WERI-Rb-1 (cell line): ENCODE data around the gene SEPHS2.

Experiments used
- DNase-seq: peaks from one replicate; pipeline ENCODE4 v3.0.0-alpha.2; 2020
- H3K27ac ChIP-seq: fragments of 250-450 bp; sonication (Bioruptor Pico); 2 replicates; pipeline ENCODE4 v1.5.1; 2020; ENCODE audit warnings: mild to moderate bottlenecking, moderate library complexity
- H3K27me3 ChIP-seq: fragments of 250-450 bp; sonication (Bioruptor Pico); 2 replicates; pipeline ENCODE4 v1.5.1; 2021; ENCODE audit warnings: mild to moderate bottlenecking, low read depth, moderate library complexity; ENCODE audit not compliant: insufficient read depth, severe bottlenecking
- H3K36me3 ChIP-seq: fragments of 250-450 bp; sonication (Bioruptor Pico); 2 replicates; pipeline ENCODE4 v1.5.1; 2020; ENCODE audit warnings: mild to moderate bottlenecking, moderate library complexity
- H3K4me3 ChIP-seq: 2 replicates; pipeline ENCODE4 v1.5.1; 2011; ENCODE audit warnings: low read depth, mild to moderate bottlenecking, control low read depth, low read length
- H3K9me3 ChIP-seq: fragments of 250-450 bp; sonication (Bioruptor Pico); 2 replicates; pipeline ENCODE4 v1.5.1; 2021; ENCODE audit warnings: mild to moderate bottlenecking, moderate library complexity; ENCODE audit not compliant: severe bottlenecking
- TF ChIP-seq, protein P1 (sequence below): IDR thresholded peaks from 2 replicates; pipeline ENCODE4 v1.5.1; 2011; ENCODE audit warnings: low read depth, mild to moderate bottlenecking, control low read depth, inconsistent platforms, low read length

SEPHS2 gene

DNA sequence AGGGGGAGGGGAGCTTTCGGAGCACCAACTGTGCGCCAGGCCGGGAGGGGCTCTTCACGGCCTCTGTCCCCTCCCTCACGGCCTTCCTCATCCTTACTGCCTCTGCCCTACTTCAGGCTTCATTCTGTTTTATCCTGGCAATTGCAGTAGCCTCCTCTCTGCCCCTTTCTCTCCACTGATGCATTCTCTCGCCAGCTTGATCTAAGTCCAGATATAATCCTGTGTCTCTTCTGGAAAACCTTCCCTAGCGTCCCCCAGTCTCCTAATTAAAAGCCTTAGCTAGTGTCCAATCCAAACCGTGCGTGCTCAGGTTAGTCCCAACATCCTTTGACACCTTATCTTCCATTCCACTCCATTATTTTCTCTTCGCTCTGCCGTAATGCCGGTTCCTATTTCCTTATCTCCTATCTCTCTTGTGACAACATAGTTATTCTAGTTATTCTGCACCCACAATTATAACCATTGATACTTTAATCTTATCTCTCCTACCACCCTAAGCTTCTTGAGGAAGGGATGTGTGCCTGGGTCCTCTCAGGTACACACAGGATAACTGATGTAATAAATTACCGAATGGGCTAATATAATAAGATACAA is 49.6 kb downstream of the SEPHS2 start:
- no peaks in the 10 kb centered on the region for H3K9me3 ChIP-seq
- TF ChIP-seq, protein P1, sequence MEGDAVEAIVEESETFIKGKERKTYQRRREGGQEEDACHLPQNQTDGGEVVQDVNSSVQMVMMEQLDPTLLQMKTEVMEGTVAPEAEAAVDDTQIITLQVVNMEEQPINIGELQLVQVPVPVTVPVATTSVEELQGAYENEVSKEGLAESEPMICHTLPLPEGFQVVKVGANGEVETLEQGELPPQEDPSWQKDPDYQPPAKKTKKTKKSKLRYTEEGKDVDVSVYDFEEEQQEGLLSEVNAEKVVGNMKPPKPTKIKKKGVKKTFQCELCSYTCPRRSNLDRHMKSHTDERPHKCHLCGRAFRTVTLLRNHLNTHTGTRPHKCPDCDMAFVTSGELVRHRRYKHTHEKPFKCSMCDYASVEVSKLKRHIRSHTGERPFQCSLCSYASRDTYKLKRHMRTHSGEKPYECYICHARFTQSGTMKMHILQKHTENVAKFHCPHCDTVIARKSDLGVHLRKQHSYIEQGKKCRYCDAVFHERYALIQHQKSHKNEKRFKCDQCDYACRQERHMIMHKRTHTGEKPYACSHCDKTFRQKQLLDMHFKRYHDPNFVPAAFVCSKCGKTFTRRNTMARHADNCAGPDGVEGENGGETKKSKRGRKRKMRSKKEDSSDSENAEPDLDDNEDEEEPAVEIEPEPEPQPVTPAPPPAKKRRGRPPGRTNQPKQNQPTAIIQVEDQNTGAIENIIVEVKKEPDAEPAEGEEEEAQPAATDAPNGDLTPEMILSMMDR, result no peak
- H3K4me3 ChIP-seq, result peak overlapping the region; percentile 74
- H3K27ac ChIP-seq, result peak overlapping the region; percentile 98
- H3K27me3 ChIP-seq, result no peaks in the 10 kb centered on the region
- DNase-seq, result no peak
- peaks cover 29% of the 10 kb centered on the region for H3K36me3 ChIP-seq

DNA sequence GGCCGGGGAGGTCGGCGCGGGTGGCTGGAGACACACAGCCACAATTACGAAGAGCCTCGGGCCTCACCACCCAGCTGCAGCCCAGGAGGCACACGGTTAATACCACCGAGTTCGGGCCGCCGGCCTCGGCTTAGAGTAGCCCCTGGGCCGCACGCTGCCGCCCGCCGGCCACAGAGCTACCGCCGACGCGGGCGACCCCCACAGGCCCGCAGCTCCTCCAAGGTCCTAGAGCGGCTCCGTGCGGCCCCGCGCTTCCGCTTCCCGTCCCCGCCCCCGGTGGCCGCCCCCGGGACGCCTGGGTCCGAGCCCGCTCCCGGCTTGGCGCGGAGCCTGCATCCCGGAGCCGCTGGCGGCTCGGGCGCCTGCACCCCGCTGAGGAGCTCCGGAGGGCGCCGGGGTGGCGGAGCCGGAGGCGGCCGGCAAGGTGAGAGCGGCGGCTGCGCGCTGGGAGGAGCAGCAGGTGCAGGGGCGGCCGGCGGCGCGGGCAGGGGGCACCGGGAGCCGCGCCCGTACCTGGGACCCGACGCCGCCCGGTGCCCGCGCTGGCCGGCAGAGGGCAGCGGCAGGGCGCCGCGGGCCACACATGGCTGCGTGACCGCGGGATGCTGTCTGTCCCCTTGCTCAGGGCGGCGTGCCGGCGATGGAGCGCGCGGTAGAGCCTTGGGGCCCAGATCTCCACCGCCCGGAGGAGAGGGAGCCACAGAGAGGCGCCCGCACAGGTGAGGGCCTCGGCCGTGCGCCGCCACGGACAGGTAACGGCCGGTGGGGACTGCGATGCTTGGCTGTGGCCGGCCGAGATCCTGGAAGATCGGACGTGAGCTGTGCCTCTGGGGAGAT is 50.3 kb downstream of the SEPHS2 start, which contains the start of gene ZNF48:
Gene ZNF48, plus strand, starts transcription at position 266 of the 837 bp plus-strand sequence. Its CDS starts 375 bp downstream, at position 641.
- H3K27ac ChIP-seq, result peak within 1 kb of the TSS; percentile 98
- DNase-seq, result peak; percentile 92
- no peaks in the 10 kb centered on the region for H3K27me3 ChIP-seq
- H3K9me3 ChIP-seq, result no peaks in the 10 kb centered on the region
- peak within 1 kb of the TSS; percentile 74 for H3K4me3 ChIP-seq
- H3K36me3 ChIP-seq, result peaks cover 29% of the 10 kb centered on the region
- TF ChIP-seq, protein P1, result peak; percentile 64

DNA sequence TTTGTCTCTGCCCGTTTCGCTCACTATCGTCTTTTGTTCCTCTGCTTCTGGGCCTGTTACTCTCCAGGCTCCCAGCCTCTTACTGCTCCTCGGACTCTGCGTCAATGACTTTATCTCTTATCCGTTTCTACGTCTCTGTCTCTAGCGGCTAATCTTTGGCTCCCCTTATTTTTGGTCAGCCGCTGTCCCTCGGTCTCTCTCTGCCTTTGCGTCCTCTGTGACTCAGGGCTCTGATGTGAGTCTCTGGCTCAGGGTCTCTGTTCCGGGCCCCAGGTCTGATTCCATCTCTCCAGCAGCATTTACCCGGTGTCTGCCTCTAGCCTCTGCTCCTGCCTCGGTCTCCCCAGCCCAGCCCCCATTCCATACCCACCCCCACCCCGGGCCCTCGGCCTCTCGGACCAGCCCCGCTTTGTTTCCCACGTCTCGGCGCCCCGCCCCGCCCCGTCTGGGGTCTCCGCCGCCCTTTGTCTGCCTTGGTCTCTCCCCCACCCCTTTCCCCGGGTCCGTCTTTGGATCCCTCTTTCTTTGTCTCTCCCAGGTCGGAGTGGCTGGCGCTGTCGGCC is 51.0 kb downstream of the SEPHS2 start:
- Histone ChIP-seq H3K27ac (peak overlapping the region; percentile 98), H3K4me3 (peak overlapping the region; percentile 74), H3K27me3 (no peaks in the 10 kb centered on the region), H3K9me3 (no peaks in the 10 kb centered on the region), H3K36me3 (peaks cover 29% of the 10 kb centered on the region)
- TF ChIP-seq, protein P1, result no peak
- DNase-seq, result no peak
